Measurements from ENCODE around the gene TSC22D1.

TSC22D1 gene

DNA sequence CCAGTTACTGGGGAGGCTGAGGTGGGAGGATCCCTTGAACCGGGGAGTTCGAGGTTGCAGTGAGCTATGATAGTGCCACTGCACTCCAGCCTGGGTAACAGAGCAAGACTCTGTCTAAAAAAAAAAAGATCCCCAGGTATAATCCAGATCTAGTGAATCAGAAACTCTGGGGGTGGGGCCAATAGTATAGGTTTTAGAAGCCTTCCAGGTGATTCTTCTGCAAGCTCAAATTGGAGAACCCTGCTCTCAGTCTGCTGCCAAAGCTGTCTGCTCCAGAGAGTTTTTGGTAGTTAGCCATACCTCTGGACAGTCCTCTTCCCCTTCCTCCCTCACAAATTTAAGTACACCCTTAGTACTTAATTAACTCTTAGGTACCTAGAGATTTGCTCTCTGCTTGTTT lies 174.6 kb downstream of the TSC22D1 start:
- DNase-seq, result no peak

DNA sequence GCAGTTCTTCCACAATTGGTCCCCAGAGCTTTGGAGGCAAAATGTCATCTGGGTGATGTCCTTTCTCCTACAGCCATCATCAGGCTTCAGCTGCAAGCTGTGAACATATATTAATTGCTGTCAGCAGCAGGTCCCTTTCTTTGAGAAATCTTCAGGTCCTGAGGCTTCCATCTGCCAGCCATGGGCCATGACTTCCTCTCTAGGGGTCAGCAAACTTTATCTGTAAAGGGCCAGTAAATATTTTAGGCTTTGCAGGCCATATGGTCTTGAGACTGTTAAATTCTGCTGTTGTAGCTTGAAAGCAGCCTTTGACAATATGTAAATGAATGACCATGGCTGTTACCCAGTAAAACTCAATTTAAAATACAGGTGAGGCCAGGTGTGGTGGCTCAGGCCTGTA lies 175.4 kb downstream of the TSC22D1 start:
- DNase-seq, result no peak

GRCh38 chr13:44399074-44399473 lies 177.1 kb downstream of the TSC22D1 start:
- no peak for DNase-seq

GRCh38 chr13:44398606-44399005 lies 177.5 kb downstream of the TSC22D1 start:
- no peak for DNase-seq

DNA sequence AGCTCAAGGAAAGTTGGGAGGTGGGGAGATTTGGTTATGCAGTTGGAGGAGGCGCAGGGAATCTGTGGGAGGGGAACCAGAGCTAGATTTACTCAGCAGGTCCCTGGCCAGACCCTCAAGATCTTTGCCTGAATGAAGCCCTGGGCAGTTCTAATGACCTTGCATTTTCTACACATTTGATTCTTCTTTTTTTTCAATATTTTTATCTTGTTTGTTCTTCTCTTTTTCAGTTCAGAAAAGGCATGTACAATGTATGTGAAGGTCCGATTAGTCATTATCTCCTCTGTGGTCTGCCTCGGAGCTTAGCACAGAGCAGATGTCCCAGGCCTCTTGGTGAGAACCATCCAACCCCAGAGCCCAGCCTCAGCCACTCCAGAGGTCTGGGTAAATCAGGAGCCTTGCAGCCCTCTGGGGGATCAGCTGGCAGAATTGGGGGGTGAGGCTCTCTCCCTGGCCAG lies 178.3 kb downstream of the TSC22D1 start:
- no peak for DNase-seq

- DNase-seq, result no peak
These were observed 179.2 kb downstream of the TSC22D1 start for GRCh38 chr13:44396701-44397580.

- no peak for DNase-seq
These were observed 180.0 kb downstream of the TSC22D1 start for GRCh38 chr13:44395976-44396694.

GRCh38 chr13:44394658-44395057 lies 181.5 kb downstream of the TSC22D1 start:
- no peak for DNase-seq

DNA sequence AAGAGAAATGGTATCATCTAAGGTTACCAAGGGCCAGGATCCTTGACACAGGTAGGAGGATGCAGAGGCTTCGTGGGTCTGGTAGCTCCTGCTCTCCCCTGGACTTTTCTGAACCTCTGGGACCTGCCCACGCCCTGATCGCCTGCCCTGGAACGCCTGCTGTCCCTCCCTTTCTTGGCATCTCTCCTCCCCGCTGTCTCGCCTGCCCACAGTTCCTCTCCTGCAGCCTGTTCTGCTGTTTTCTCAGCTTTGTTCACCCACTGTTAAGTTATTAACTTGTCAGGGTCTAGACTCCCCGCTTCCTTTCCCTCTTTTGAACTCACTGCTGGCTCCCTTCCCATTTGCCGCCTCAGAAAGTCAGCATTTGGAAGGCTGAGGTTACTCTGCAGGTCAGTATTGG lies 182.7 kb downstream of the TSC22D1 start:
- DNase-seq, result no peak

GRCh38 chr13:44389876-44390275 lies 186.3 kb downstream of the TSC22D1 start:
- no peak for DNase-seq

DNA sequence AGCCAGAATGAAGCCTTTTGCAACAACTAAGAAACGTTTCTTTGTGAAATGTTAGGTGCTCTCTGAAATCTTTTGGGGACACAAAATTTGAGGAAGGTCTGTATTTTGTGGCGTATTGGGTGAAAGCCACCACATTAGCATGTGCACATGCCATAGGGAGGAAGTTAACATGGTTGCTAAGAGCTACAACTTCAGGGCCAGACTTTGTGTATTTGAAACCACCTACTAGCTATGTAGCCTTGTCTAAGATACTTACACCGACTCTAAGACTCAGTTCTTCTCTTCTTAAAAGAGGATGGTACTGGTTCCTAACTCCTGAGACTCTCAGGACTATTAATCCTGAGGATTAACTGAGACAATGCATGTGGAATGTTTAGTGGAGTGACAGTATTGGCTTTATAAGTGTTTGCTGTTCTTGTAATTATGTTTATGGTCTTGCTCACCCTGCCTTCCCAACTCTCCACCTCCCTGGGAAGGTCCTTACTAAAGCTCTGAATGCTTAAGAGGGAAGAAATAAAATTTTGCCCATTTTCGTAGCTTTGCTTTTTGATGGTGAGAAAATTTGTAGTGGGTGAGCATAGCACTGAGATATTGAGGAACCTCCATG lies 187.0 kb downstream of the TSC22D1 start:
- DNase-seq, result no peak

GRCh38 chr13:44388427-44389059 lies 187.6 kb downstream of the TSC22D1 start:
- no peak for DNase-seq

DNA sequence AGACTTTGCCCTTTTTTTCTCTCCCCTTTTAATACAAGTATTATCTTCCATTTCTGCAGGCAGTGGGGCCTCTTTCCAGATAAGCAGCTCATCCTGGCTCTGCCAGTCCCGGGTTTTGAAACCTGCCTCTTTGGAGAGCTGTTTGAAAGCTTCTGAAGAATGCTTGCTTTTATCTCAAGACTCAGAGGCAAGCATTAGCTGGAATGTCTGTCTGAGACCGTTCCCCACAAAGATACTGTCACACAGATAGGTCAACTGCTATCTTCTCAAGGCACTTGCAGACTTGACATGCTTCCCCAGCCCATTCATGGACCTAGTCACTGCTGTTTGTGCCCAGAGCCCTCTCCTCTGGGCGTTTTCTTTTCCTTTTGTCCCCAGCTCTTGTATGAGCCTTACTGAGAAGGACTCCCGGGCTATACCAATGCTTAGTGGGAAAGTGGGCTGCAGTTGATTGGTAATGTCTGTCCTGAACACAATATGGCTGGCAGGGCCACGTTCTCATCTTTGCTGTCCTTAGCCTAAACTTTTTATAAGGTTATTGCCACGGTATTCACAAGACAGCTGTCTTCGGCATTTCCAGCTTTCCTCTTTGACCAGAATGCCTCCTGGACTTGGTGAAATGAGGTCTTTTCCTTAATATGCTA lies 189.1 kb downstream of the TSC22D1 start:
- no peak for DNase-seq

DNA sequence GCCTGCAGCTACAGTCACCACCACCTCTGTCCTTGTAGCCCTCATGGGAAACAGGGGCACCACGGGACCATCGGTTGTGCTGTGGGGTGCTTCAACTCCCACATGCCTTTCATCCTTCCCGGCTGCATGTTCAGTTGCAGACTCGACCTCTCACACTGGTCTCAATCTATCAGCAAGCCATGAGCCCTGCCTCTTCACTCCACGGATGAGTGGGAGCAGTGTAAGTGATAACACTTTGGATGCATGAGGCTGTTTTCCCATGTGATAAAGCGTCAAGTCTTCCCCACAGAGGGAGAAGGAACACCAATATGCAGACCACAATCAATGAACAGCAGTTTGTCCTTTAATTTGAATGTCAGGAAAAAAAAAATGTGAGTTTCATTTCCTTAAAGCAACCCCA lies 190.3 kb downstream of the TSC22D1 start:
- no peak for DNase-seq

GRCh38 chr13:44385401-44385800 lies 190.7 kb downstream of the TSC22D1 start:
- DNase-seq, result no peak

DNA sequence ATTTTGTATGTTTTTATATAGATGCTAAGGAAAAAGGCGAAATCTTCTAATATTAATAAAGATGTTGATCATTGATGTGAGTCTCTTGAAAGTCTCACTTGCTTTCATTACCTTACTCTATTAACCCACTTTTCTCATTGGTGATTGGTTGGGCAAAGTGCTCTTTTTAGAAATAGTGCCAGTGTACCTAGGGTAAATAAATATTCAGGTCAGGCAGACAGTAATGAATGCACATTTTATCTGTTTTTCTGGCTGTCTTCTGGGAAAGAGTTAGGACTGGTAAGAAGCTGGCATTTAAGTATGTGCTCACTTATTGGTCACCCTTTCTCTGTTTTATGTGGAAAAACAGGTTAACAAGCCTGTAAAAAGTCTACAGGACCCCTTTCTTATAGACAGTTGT lies 191.4 kb downstream of the TSC22D1 start:
- DNase-seq, result no peak

DNA sequence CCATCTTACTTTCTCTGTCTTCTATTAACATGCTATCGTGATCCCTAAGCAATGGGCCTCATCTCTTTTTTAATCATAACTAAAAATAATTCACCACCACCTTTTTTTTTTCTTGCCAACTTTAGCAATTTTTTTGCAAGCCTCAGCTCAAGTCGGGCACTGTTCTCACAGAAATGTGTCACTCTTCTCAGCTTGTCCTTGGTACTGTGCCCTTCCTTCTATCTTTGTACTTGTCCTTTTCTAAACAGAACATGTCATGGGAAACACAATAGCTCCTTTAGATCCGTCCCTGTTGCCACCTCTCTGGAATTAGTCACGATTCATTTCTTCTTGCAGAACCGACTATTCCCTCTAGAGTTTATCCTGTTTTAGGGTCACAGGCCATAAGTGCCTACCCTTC lies 192.2 kb downstream of the TSC22D1 start:
- no peak for DNase-seq

DNA sequence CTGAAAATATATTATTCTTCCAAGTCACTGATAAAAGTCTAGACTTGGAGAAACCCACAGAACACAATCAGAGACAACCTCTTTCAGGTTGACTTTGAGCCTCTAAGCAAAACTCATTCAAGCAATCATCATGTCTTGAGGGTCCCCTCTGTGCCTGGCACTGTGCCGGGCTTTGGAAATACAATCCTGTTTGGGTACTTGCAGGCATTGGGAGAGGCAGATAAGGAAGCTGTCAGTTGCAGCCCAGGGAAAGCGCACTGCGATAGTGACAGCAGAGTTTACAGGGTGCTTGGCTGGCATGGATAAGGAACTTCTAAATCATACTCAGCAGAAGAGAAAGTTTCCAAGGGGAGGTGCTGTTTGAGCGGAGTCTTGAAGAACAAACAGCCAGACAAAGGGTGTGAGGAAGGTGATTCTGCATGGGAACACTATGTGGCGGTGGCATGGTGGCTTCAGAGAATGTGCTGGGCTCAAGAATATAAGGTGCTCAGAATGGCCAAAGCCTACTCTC lies 193.4 kb downstream of the TSC22D1 start:
- no peak for DNase-seq

All from NCI-H446 (cell line).